ENCODE data around the gene CLEC18B.
"Not testable (repeated sequence)": the region's sequence is repeated elsewhere in the genome, so short reads cannot be mapped to it uniquely, and the experiment has no call there.

CLEC18B gene

DNA sequence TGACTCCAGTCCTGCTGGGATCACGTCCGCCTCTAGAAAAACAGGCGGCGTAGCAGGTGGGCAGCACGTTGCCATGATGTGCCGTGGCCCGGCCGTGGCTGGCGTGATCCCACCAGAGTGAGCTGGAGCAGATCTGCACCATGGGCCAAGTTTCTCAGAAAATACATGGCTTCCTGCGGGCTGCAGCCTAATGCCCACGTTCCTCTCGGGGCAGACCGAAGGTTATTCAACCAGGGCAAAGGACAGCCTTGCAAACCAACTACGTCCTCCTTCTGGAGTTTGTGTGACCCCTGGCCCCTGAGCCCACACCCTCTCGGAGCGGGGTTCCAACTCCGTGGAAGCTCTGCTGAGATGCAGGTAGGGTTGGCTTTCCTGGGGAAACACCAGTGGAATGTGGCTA is 808 bp upstream of the CLEC18B start:
- not testable (repeated sequence) for H2BK120ac ChIP-seq (ENCODE audit: low read depth, low read length); H3K4me3 ChIP-seq (ENCODE audit: low read length in 2 of 2); H3K23ac ChIP-seq (ENCODE audit: low read depth, low read length, poor library complexity); H4K8ac ChIP-seq (ENCODE audit: low read depth, low read length); H3K36me3 ChIP-seq (replicated peaks in 1 of 2; ENCODE audit: control insufficient read depth in 2 of 2, insufficient read depth in 2 of 2, low read length in 2 of 2); H2AK5ac ChIP-seq (ENCODE audit: low read depth, low read length); H3K79me1 ChIP-seq (ENCODE audit: low read depth, low read length); H2BK5ac ChIP-seq (ENCODE audit: low read length); DNase-seq (ENCODE audit: low spot score); H3K4me2 ChIP-seq (ENCODE audit: insufficient read depth, low read length, poor library complexity, severe bottlenecking); H3K27me3 ChIP-seq (ENCODE audit: control insufficient read depth in 3 of 3, insufficient read depth in 3 of 3, low read depth in 1 of 3, low read length in 3 of 3); H2BK12ac ChIP-seq (ENCODE audit: low read length); H4K91ac ChIP-seq (ENCODE audit: low read depth, low read length, poor library complexity); H3K27ac ChIP-seq (replicated peaks; ENCODE audit: low read length); H3K9ac ChIP-seq (ENCODE audit: low read depth, low read length, poor library complexity); H2BK15ac ChIP-seq (ENCODE audit: low read length); H3K4me1 ChIP-seq (ENCODE audit: control insufficient read depth in 2 of 2, insufficient read depth in 1 of 2, low read depth in 1 of 2, low read length in 2 of 2); H3K14ac ChIP-seq (ENCODE audit: low read length); H3K4ac ChIP-seq (ENCODE audit: low read length); H2AFZ ChIP-seq (ENCODE audit: low read length); H3K9me3 ChIP-seq (replicated peaks in 1 of 2; ENCODE audit: control insufficient read depth in 2 of 2, insufficient read depth in 1 of 2, low read depth in 1 of 2, low read length in 2 of 2)
- peak overlapping the region; percentile 65 for H3K18ac ChIP-seq (ENCODE audit: low read length)
- WGBS, 2 donors (ENCODE audit: extremely low coverage in 2 of 2, insufficient read length in 2 of 2, insufficient replicate concordance in 1 of 2), result no CpG with 5 or more reads among the region's 17 CpGs

DNA sequence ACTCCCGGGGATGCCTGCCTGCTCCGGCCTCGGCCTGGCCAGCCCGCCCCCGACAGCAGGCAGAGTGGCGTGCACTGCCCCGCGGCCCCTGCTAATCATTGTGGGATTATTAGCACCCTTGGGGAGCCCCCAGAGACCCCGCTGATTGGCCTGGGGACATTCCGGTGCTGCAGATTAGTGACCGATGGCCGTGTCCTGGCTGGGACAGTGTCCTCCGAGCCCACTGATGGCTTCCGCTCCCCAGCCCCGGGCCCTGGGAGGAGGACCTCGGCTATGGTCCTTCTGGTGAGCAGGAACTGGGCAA is 156 bp upstream of the CLEC18B start:
- H2AK5ac ChIP-seq (ENCODE audit: low read depth, low read length); H3K36me3 ChIP-seq (replicated peaks in 1 of 2; ENCODE audit: control insufficient read depth in 2 of 2, insufficient read depth in 2 of 2, low read length in 2 of 2); H3K27me3 ChIP-seq (ENCODE audit: control insufficient read depth in 3 of 3, insufficient read depth in 3 of 3, low read depth in 1 of 3, low read length in 3 of 3); H3K4me3 ChIP-seq (ENCODE audit: low read length in 2 of 2); H3K27ac ChIP-seq (replicated peaks; ENCODE audit: low read length); H2BK15ac ChIP-seq (ENCODE audit: low read length); H3K4ac ChIP-seq (ENCODE audit: low read length); H3K14ac ChIP-seq (ENCODE audit: low read length); H3K4me1 ChIP-seq (ENCODE audit: control insufficient read depth in 2 of 2, insufficient read depth in 1 of 2, low read depth in 1 of 2, low read length in 2 of 2); H4K91ac ChIP-seq (ENCODE audit: low read depth, low read length, poor library complexity); DNase-seq (ENCODE audit: low spot score); H3K79me1 ChIP-seq (ENCODE audit: low read depth, low read length); H3K4me2 ChIP-seq (ENCODE audit: insufficient read depth, low read length, poor library complexity, severe bottlenecking); H3K23ac ChIP-seq (ENCODE audit: low read depth, low read length, poor library complexity); H2BK12ac ChIP-seq (ENCODE audit: low read length); H4K8ac ChIP-seq (ENCODE audit: low read depth, low read length); H3K9ac ChIP-seq (ENCODE audit: low read depth, low read length, poor library complexity); H2BK5ac ChIP-seq (ENCODE audit: low read length); H3K18ac ChIP-seq (ENCODE audit: low read length); H3K9me3 ChIP-seq (replicated peaks in 1 of 2; ENCODE audit: control insufficient read depth in 2 of 2, insufficient read depth in 1 of 2, low read depth in 1 of 2, low read length in 2 of 2); H2BK120ac ChIP-seq (ENCODE audit: low read depth, low read length): not testable (repeated sequence)
- no CpG with 5 or more reads among the region's 16 CpGs for WGBS, 2 donors (ENCODE audit: extremely low coverage in 2 of 2, insufficient read length in 2 of 2, insufficient replicate concordance in 1 of 2)
- peak overlapping the region; percentile 74 for H2AFZ ChIP-seq (ENCODE audit: low read length)

DNA sequence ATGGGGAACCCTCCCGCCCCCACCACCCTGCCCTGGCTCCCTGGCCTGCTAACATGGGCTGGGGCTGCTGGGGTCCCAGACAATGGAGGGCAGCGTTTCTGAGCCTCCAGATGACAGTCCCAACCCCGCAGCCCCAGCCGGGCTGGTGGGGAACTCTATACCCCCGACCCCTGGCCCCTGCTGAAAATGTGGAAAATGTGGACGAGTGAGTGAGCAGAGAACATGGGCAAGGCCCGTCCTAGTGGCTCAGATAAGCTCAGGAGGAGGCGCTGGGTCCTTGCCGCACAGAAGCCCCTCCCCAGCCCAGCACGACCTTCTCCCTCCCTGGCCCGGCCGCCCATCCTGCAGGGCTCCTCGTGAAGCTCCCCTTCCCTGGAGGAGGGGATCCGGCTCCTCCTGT is 1.5 kb downstream of the CLEC18B start:
- H3K27me3 ChIP-seq (ENCODE audit: control insufficient read depth in 3 of 3, insufficient read depth in 3 of 3, low read depth in 1 of 3, low read length in 3 of 3); H3K4me3 ChIP-seq (ENCODE audit: low read length in 2 of 2); H3K23ac ChIP-seq (ENCODE audit: low read depth, low read length, poor library complexity); H3K4ac ChIP-seq (ENCODE audit: low read length); H2BK5ac ChIP-seq (ENCODE audit: low read length); H4K91ac ChIP-seq (ENCODE audit: low read depth, low read length, poor library complexity); H3K27ac ChIP-seq (replicated peaks; ENCODE audit: low read length); H3K79me1 ChIP-seq (ENCODE audit: low read depth, low read length); H2AK5ac ChIP-seq (ENCODE audit: low read depth, low read length); H2BK12ac ChIP-seq (ENCODE audit: low read length); DNase-seq (ENCODE audit: low spot score); H3K9ac ChIP-seq (ENCODE audit: low read depth, low read length, poor library complexity); H2AFZ ChIP-seq (ENCODE audit: low read length); H4K8ac ChIP-seq (ENCODE audit: low read depth, low read length); H3K9me3 ChIP-seq (replicated peaks in 1 of 2; ENCODE audit: control insufficient read depth in 2 of 2, insufficient read depth in 1 of 2, low read depth in 1 of 2, low read length in 2 of 2); H3K4me1 ChIP-seq (ENCODE audit: control insufficient read depth in 2 of 2, insufficient read depth in 1 of 2, low read depth in 1 of 2, low read length in 2 of 2); H3K14ac ChIP-seq (ENCODE audit: low read length); H3K36me3 ChIP-seq (replicated peaks in 1 of 2; ENCODE audit: control insufficient read depth in 2 of 2, insufficient read depth in 2 of 2, low read length in 2 of 2); H3K18ac ChIP-seq (ENCODE audit: low read length); H2BK15ac ChIP-seq (ENCODE audit: low read length); H3K4me2 ChIP-seq (ENCODE audit: insufficient read depth, low read length, poor library complexity, severe bottlenecking); H2BK120ac ChIP-seq (ENCODE audit: low read depth, low read length): not testable (repeated sequence)
- WGBS, 2 donors (ENCODE audit: extremely low coverage in 2 of 2, insufficient read length in 2 of 2, insufficient replicate concordance in 1 of 2), result no CpG with 5 or more reads among the region's 14 CpGs

DNA sequence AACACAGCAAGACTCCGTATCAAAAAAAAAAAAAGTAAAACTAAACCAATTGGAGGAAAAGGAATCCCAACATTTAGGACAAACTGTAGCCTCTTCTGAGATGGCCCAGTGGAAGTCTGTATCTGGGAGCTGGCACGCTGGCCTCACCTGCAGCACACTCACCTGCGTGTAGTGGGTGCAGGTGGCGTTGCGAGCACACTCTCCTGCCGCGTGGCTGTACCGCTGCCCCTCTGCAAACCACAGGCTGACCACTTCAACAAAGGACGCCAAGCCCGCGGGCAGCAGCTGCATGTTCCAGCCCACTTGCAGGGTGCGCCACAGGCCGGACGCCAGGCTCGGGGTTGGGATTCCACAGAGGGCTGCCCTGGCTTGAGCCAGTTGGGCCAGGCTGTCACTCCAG is 3.4 kb downstream of the CLEC18B start:
- H3K23ac ChIP-seq (ENCODE audit: low read depth, low read length, poor library complexity); H2BK12ac ChIP-seq (ENCODE audit: low read length); H3K4ac ChIP-seq (ENCODE audit: low read length); H3K9me3 ChIP-seq (replicated peaks in 1 of 2; ENCODE audit: control insufficient read depth in 2 of 2, insufficient read depth in 1 of 2, low read depth in 1 of 2, low read length in 2 of 2); H3K9ac ChIP-seq (ENCODE audit: low read depth, low read length, poor library complexity); H3K36me3 ChIP-seq (replicated peaks in 1 of 2; ENCODE audit: control insufficient read depth in 2 of 2, insufficient read depth in 2 of 2, low read length in 2 of 2); H3K27ac ChIP-seq (replicated peaks; ENCODE audit: low read length); H2AK5ac ChIP-seq (ENCODE audit: low read depth, low read length); H2BK120ac ChIP-seq (ENCODE audit: low read depth, low read length); H3K4me3 ChIP-seq (ENCODE audit: low read length in 2 of 2); H3K14ac ChIP-seq (ENCODE audit: low read length); H2BK15ac ChIP-seq (ENCODE audit: low read length); DNase-seq (ENCODE audit: low spot score); H4K91ac ChIP-seq (ENCODE audit: low read depth, low read length, poor library complexity); H3K27me3 ChIP-seq (ENCODE audit: control insufficient read depth in 3 of 3, insufficient read depth in 3 of 3, low read depth in 1 of 3, low read length in 3 of 3); H4K8ac ChIP-seq (ENCODE audit: low read depth, low read length); H3K4me2 ChIP-seq (ENCODE audit: insufficient read depth, low read length, poor library complexity, severe bottlenecking); H2AFZ ChIP-seq (ENCODE audit: low read length); H3K18ac ChIP-seq (ENCODE audit: low read length); H3K79me1 ChIP-seq (ENCODE audit: low read depth, low read length); H3K4me1 ChIP-seq (ENCODE audit: control insufficient read depth in 2 of 2, insufficient read depth in 1 of 2, low read depth in 1 of 2, low read length in 2 of 2); H2BK5ac ChIP-seq (ENCODE audit: low read length): not testable (repeated sequence)
- WGBS, 2 donors (ENCODE audit: extremely low coverage in 2 of 2, insufficient read length in 2 of 2, insufficient replicate concordance in 1 of 2), result no CpG with 5 or more reads among the region's 15 CpGs

Data from neuronal stem cell (in vitro differentiated cells).